Astrocyte (in vitro differentiated cells and primary cell): ENCODE results near the gene ALDH1A3. TPM values are rescaled to one million over a fixed set of nuclear protein-coding genes. Genes with fewer than 3 reads are reported as not detected.

Experiments used
- DNase-seq: peaks from one replicate; pipeline ENCODE4 v3.0.0-alpha.2; 2010; ENCODE audit warnings: low read depth
- FAIRE-seq: peaks from 2 replicates; lab custom pipeline; 2011; peaks lifted over from hg19 to GRCh38; lab: Jason Lieb, UNC
- H2AFZ ChIP-seq: 2 replicates; pipeline ENCODE4 v1.6.0; 2012; ENCODE audit warnings: low read depth, low read length, inconsistent platforms
- H3K27ac ChIP-seq: 2 replicates; pipeline ENCODE4 v1.5.1; 2011; ENCODE audit warnings: low read depth, low read length, inconsistent platforms
- H3K27me3 ChIP-seq: 2 replicates; pipeline ENCODE4 v1.6.0; 2011; ENCODE audit warnings: low read length, inconsistent platforms; ENCODE audit not compliant: insufficient read depth
- H3K36me3 ChIP-seq: 2 replicates; pipeline ENCODE4 v1.5.1; 2011; ENCODE audit warnings: low read length, inconsistent platforms; ENCODE audit not compliant: insufficient read depth
- H3K4me1 ChIP-seq: 2 replicates; pipeline ENCODE4 v1.5.1; 2011; ENCODE audit warnings: low read length, inconsistent platforms; ENCODE audit not compliant: insufficient read depth
- H3K4me2 ChIP-seq: 2 replicates; pipeline ENCODE4 v1.6.0; 2012; ENCODE audit warnings: low read length, inconsistent platforms
- H3K4me3 ChIP-seq: 2 replicates; pipeline ENCODE4 v1.5.1; 2011; ENCODE audit warnings: low read depth, mild to moderate bottlenecking, low read length, inconsistent platforms; ENCODE audit not compliant: insufficient read depth
- H3K79me2 ChIP-seq: 2 replicates; pipeline ENCODE4 v1.6.0; 2012; ENCODE audit warnings: mild to moderate bottlenecking, low read length, inconsistent platforms; ENCODE audit not compliant: insufficient read depth
- H3K9ac ChIP-seq: 2 replicates; pipeline ENCODE4 v1.6.0; 2012; ENCODE audit warnings: mild to moderate bottlenecking, low read length, inconsistent platforms
- H3K9me3 ChIP-seq: 2 replicates; pipeline ENCODE4 v1.5.1; 2012; ENCODE audit warnings: low read depth, mild to moderate bottlenecking, low read length, inconsistent platforms; ENCODE audit not compliant: insufficient read depth
- H4K20me1 ChIP-seq: 2 replicates; pipeline ENCODE4 v1.6.0; 2012; ENCODE audit warnings: low read length, inconsistent platforms; ENCODE audit not compliant: insufficient read depth
- H3K27ac Mint-ChIP-seq: one replicate; pipeline ENCODE4 v1.8.0; 2021; ENCODE audit warnings: mild to moderate bottlenecking, mixed read lengths; ENCODE audit not compliant: unreplicated experiment
- H3K27me3 Mint-ChIP-seq: one replicate; pipeline ENCODE4 v1.8.0; 2021; ENCODE audit warnings: low read depth, mixed read lengths; ENCODE audit not compliant: unreplicated experiment
- H3K36me3 Mint-ChIP-seq: one replicate; pipeline ENCODE4 v1.8.0; 2021; ENCODE audit warnings: low read depth, mixed read lengths; ENCODE audit not compliant: unreplicated experiment
- H3K4me1 Mint-ChIP-seq: one replicate; pipeline ENCODE4 v1.8.0; 2021; ENCODE audit warnings: low read depth, mixed read lengths; ENCODE audit not compliant: unreplicated experiment
- H3K4me3 Mint-ChIP-seq: one replicate; pipeline ENCODE4 v1.8.0; 2021; ENCODE audit warnings: mild to moderate bottlenecking, moderate library complexity, mixed read lengths; ENCODE audit not compliant: unreplicated experiment
- H3K9me3 Mint-ChIP-seq: one replicate; pipeline ENCODE4 v1.8.0; 2021; ENCODE audit warnings: mild to moderate bottlenecking, mixed read lengths; ENCODE audit not compliant: unreplicated experiment
- CTCF ChIP-seq: IDR thresholded peaks from 2 replicates; pipeline ENCODE4 v1.5.1; 2011; ENCODE audit warnings: low read depth, mild to moderate bottlenecking, inconsistent platforms, low read length, moderate library complexity; ENCODE audit not compliant: insufficient read depth
- EZH2 ChIP-seq: IDR thresholded peaks from 2 replicates; pipeline ENCODE4 v1.6.1; 2012; ENCODE audit warnings: mild to moderate bottlenecking, low read length, inconsistent platforms; ENCODE audit not compliant: insufficient read depth
- total RNA-seq: library from RNA; stranded (reverse); gene quantifications from 2 replicates; pipeline ENCODE4 v1.2.1, GENCODE V29; 2021

ALDH1A3 gene
- total RNA-seq, 1 donor from 2014 or later: 0.95 TPM

DNA sequence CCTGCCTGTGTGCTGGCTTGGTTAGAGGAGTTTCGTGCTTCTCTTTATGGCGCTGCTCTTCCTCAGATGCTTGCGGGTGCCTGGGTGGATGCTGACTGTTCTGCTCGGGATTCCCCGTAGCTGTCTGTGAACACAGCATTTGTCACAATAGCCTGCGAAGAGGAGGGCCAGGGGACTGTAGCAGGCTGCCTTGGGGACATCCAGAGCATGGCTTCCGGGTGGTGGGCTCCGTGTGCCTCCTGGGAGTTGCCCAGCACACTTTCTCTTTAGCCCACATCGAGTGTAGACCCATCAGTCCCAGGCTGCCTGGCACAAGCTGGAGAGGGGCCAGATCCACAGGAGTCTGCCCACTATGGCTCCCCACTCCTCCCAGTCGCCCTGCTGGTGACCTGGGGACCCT lies 61.9 kb downstream of the ALDH1A3 start:
- Histone ChIP-seq H3K27ac (no peak overlapping the region), H3K9me3 (peaks cover 2% of the 10 kb centered on the region), H3K4me1 (no peaks in the 10 kb centered on the region), H3K9ac (no peak overlapping the region), H3K4me2 (no peak overlapping the region), H3K36me3 (no peaks in the 10 kb centered on the region), H4K20me1 (no peaks in the 10 kb centered on the region), H2AFZ (no peak overlapping the region), H3K4me3 (no peak overlapping the region), H3K27me3 (no peaks in the 10 kb centered on the region), H3K79me2 (no peaks in the 10 kb centered on the region)
- Mint-ChIP-seq H3K9me3 (no peaks in the 10 kb centered on the region), H3K27me3 (peaks cover 1% of the 10 kb centered on the region), H3K4me3 (no peak overlapping the region), H3K27ac (no peak overlapping the region), H3K4me1 (no peaks in the 10 kb centered on the region), H3K36me3 (no peaks in the 10 kb centered on the region)
- DNase-seq: no peak
- FAIRE-seq: no peak
- TF ChIP-seq CTCF: no peak
- no peak for TF ChIP-seq EZH2

- H3K4me3 Mint-ChIP-seq: no peak overlapping the region
- Histone ChIP-seq H2AFZ (no peak overlapping the region), H3K36me3 (no peaks in the 10 kb centered on the region), H3K79me2 (no peaks in the 10 kb centered on the region), H3K4me1 (no peaks in the 10 kb centered on the region), H3K9me3 (peaks cover 2% of the 10 kb centered on the region), H3K4me2 (no peak overlapping the region), H3K4me3 (no peak overlapping the region), H3K9ac (no peak overlapping the region), H3K27me3 (no peaks in the 10 kb centered on the region), H4K20me1 (no peaks in the 10 kb centered on the region), H3K27ac (no peak overlapping the region)
- H3K27ac Mint-ChIP-seq: no peak overlapping the region
- no peak for FAIRE-seq
- H3K36me3 Mint-ChIP-seq: no peaks in the 10 kb centered on the region
- peaks cover 1% of the 10 kb centered on the region for H3K27me3 Mint-ChIP-seq
- H3K4me1 Mint-ChIP-seq: no peaks in the 10 kb centered on the region
- no peak for DNase-seq
- no peak for TF ChIP-seq EZH2
- TF ChIP-seq CTCF: no peak
- no peaks in the 10 kb centered on the region for H3K9me3 Mint-ChIP-seq
These were observed 63.2 kb downstream of the ALDH1A3 start for GRCh38 chr15:100942656-100943425.

DNA sequence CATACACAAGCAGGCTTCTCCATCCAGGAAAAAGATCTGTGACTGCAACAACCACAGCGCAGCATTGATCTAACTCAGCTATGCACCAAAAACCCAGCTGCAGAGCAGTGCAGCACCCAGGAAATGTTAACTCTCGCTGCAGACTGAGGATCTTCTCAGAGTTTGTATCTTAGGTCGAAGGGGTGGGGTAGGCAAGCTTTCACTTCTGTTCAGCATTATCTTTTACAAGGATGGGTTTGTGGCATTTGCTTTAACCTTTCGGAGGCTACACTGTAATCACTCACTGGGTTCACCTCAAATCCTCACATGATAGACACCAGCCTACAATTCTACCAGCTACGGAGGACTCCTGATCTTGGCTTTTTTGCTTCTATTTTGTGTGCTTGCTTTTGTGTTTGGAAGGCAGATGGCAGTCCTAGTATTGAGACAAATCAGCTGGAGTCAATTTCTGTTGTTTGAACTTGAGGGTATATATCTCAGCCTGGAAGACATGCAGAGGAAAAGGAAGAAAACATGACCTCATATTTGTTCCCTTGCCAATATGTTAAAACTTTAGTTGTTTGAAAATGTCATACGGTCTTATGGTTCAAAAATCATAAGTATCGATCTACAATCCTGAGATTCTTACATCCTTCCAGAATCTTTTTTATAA lies 64.7 kb downstream of the ALDH1A3 start:
- H3K9ac ChIP-seq: no peak overlapping the region
- no peaks in the 10 kb centered on the region for H4K20me1 ChIP-seq
- no peaks in the 10 kb centered on the region for H3K36me3 ChIP-seq
- H3K4me3 Mint-ChIP-seq: no peak overlapping the region
- no peaks in the 10 kb centered on the region for H3K4me1 Mint-ChIP-seq
- no peaks in the 10 kb centered on the region for H3K27me3 ChIP-seq
- H3K4me3 ChIP-seq: no peak overlapping the region
- no peaks in the 10 kb centered on the region for H3K36me3 Mint-ChIP-seq
- H3K9me3 Mint-ChIP-seq: no peaks in the 10 kb centered on the region
- H2AFZ ChIP-seq: no peak overlapping the region
- H3K79me2 ChIP-seq: no peaks in the 10 kb centered on the region
- DNase-seq (no peak), FAIRE-seq (no peak)
- H3K4me1 ChIP-seq: no peaks in the 10 kb centered on the region
- H3K4me2 ChIP-seq: no peak overlapping the region
- no peak overlapping the region for H3K27ac Mint-ChIP-seq
- H3K9me3 ChIP-seq: peaks cover 2% of the 10 kb centered on the region
- TF ChIP-seq CTCF (no peak), EZH2 (no peak)
- peaks cover 1% of the 10 kb centered on the region for H3K27me3 Mint-ChIP-seq
- H3K27ac ChIP-seq: no peak overlapping the region
